Pericardium fibroblast (primary cell): Measurements from ENCODE around the gene GRIN2D. TPM values are rescaled to one million over a fixed set of nuclear protein-coding genes. Genes with fewer than 3 reads are reported as not detected.

Experiments
- total RNA-seq: library from RNA; depleted of rRNA; stranded (reverse); fragments of >200 nt; gene quantifications from 2 replicates; pipeline ENCODE4 v1.2.3, GENCODE V29; 2015

GRIN2D gene
- total RNA-seq = 1.4 and 5.0 TPM in 2 replicates

GRCh38 chr19:48393559-48394330 is at the start of gene GRIN2D:
TSS of gene GRIN2D (plus strand) at chr19:48393668. CDS start at chr19:48398393, 4,725 bp downstream.

GRCh38 chr19:48363810-48364597 is 29.5 kb upstream of the GRIN2D start, which contains the start of the genes SYNGR4 and TMEM143:
TSS of gene SYNGR4 (plus strand) at chr19:48364367. CDS start at chr19:48365843, 1,476 bp downstream.
TSS of gene TMEM143 (minus strand) at chr19:48363940. CDS start at chr19:48363920, 20 bp downstream.

GRCh38 chr19:48391100-48392005 is 2.1 kb upstream of the GRIN2D start, which contains the start of gene KDELR1:
TSS of gene KDELR1 (minus strand) at chr19:48391551. CDS start at chr19:48391358, 193 bp downstream.

Other genes with a start within 250 kb of the GRIN2D start
- gene LIG1, start 223.3 kb upstream of the GRIN2D start, total RNA-seq = 4.8 and 7.7 TPM in 2 replicates
- gene ZSWIM9, start 223.0 kb upstream of the GRIN2D start, total RNA-seq = 0.82 and 1.5 TPM in 2 replicates
- 6.4 and 7.8 TPM in 2 replicates for gene CARD8, start 137.8 kb upstream of the GRIN2D start, total RNA-seq
- 0.12 TPM in 1 of 2 replicates, not detected in the other for gene ZNF114, start 123.6 kb upstream of the GRIN2D start, total RNA-seq
- 125 and 282 TPM in 2 replicates for gene EMP3, start 68.1 kb upstream of the GRIN2D start, total RNA-seq
- 3.7 and 20.3 TPM in 2 replicates for gene TMEM143, start 29.7 kb upstream of the GRIN2D start, total RNA-seq
- not detected in 2 replicates for gene SYNGR4, start 29.3 kb upstream of the GRIN2D start, total RNA-seq
- 222 and 228 TPM in 2 replicates for gene KDELR1, start 2.1 kb upstream of the GRIN2D start, total RNA-seq
- 17.7 and 23.2 TPM in 2 replicates for gene GRWD1, start 52.3 kb downstream of the GRIN2D start, total RNA-seq
- gene KCNJ14, start 61.9 kb downstream of the GRIN2D start, total RNA-seq = 0.35 and 1.8 TPM in 2 replicates
- 28.1 and 37.5 TPM in 2 replicates for gene CYTH2, start 75.7 kb downstream of the GRIN2D start, total RNA-seq
- not detected in 2 replicates for gene LMTK3, start 118.2 kb downstream of the GRIN2D start, total RNA-seq
- gene SULT2B1, start 158.5 kb downstream of the GRIN2D start, total RNA-seq = 0.23 TPM in 1 of 2 replicates, not detected in the other
- gene SPACA4, start 213.1 kb downstream of the GRIN2D start, total RNA-seq = not detected in 2 replicates
- not detected in 2 replicates for gene FAM83E, start 221.4 kb downstream of the GRIN2D start, total RNA-seq
- 2,965 and 4,008 TPM in 2 replicates for gene RPL18, start 225.5 kb downstream of the GRIN2D start, total RNA-seq
- gene SPHK2, start 225.8 kb downstream of the GRIN2D start, total RNA-seq = 10.4 and 15.2 TPM in 2 replicates
- 2.7 and 3.7 TPM in 2 replicates for gene DBP, start 243.7 kb downstream of the GRIN2D start, total RNA-seq